ENCODE measurements around the gene WBP2. TPM values are rescaled to one million over a fixed set of nuclear protein-coding genes. Genes with fewer than 3 reads are reported as not detected.

The WBP2 gene
- total RNA-seq, 2 experiments from 2014 or later = 29.9 to 117 TPM

DNA sequence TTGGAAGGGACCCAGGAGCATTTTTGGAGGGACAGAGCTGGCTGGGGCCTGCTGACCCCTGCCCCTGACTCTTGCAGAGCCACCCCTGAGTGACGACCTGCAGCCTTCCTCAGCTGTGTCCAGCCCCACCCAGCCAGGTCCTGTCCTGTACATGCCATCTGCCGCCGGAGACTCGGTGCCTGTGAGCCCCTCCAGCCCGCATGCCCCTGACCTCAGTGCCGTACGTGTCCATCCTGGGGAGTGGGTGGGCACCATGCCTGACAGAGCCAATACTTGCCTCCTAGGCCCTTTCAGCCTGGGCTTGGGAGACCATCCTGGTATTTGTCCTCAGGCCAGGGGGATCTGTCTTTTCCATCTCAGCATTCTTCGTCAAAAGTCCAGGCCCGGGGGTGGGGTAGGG, 38.4 kb downstream of the WBP2 start:
- no peaks in the 10 kb centered on the region for H3K9me2 ChIP-seq (ENCODE audit: insufficient read depth, low read length)
- intact Hi-C loops (cut with micrococcal nuclease; ENCODE audit: unreplicated experiment) = no loop called here
- ChIA-PET CTCF (ENCODE audit: unreplicated experiment) (interaction anchor here (0.9 kb wide), 1 partner anchor 10 kb away, joined by 4 read pairs; no protein-coding TSS in a partner anchor), POLR2A (no interaction called here)
- H3K79me2 ChIP-seq (ENCODE audit: insufficient read depth, low read depth, low read length) = no peaks in the 10 kb centered on the region
- no TSS peak for BruUV-seq (replicated peaks)
- TF ChIP-seq, protein P1, sequence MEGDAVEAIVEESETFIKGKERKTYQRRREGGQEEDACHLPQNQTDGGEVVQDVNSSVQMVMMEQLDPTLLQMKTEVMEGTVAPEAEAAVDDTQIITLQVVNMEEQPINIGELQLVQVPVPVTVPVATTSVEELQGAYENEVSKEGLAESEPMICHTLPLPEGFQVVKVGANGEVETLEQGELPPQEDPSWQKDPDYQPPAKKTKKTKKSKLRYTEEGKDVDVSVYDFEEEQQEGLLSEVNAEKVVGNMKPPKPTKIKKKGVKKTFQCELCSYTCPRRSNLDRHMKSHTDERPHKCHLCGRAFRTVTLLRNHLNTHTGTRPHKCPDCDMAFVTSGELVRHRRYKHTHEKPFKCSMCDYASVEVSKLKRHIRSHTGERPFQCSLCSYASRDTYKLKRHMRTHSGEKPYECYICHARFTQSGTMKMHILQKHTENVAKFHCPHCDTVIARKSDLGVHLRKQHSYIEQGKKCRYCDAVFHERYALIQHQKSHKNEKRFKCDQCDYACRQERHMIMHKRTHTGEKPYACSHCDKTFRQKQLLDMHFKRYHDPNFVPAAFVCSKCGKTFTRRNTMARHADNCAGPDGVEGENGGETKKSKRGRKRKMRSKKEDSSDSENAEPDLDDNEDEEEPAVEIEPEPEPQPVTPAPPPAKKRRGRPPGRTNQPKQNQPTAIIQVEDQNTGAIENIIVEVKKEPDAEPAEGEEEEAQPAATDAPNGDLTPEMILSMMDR (conservative IDR thresholded peaks at IDR 0.05; ENCODE audit: low read length) = no peak
- TF ChIP-seq EZH2phosphoT487 (IDR thresholded peaks at IDR 0.05; ENCODE audit: borderline replicate concordance, low read depth, low read length) = no peak
- H2AFZ ChIP-seq (ENCODE audit: low read length) = no peak overlapping the region
- no peak for DNase-seq (ENCODE audit: low spot score)
- no peaks in the 10 kb centered on the region for H4K20me1 ChIP-seq (ENCODE audit: insufficient read depth, low read length)
- no peaks in the 10 kb centered on the region for H3K9me3 ChIP-seq (ENCODE audit: low read length)
- H3K4me2 ChIP-seq (ENCODE audit: low read length) = no peak overlapping the region
- H3K4me1 ChIP-seq (ENCODE audit: insufficient read depth, low read length, poor library complexity, severe bottlenecking) = peaks cover under 1% of the 10 kb centered on the region
- H3K4me3 ChIP-seq (ENCODE audit: low read depth, low read length, poor library complexity, severe bottlenecking) = no peak overlapping the region
- no peak overlapping the region for H3K27ac ChIP-seq (ENCODE audit: low read depth, low read length, poor library complexity, severe bottlenecking)
- peaks cover 95% of the 10 kb centered on the region for H3K36me3 ChIP-seq (ENCODE audit: insufficient read depth, low read length)

DNA sequence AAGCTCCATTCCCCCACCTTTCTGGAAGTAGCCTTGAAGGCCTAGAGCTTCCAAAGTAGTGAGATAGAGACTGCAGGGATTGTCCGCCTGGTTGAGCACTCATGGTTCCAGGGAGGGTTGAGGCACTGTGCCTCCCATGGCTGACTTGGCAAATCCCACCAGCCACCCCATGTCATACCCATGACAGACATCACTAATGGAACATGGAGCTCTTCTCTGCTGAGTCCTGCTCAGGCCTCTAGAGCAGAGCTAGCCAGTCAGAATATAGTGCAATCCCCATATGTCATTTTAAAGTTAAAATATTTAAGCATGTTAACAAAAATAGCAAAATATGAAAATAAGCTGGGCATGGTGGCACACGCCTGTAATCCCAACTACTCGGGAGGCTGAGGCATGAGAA, 39.7 kb downstream of the WBP2 start:
- intact Hi-C loops (cut with micrococcal nuclease; ENCODE audit: unreplicated experiment) = no loop called here
- ChIA-PET POLR2A (interaction anchor here (0.6 to 1.3 kb wide), 4 partner anchors 14 to 159 kb away, joined by 3 to 5 read pairs (median 4); no protein-coding TSS in a partner anchor), CTCF (ENCODE audit: unreplicated experiment) (no interaction called here)

DNA sequence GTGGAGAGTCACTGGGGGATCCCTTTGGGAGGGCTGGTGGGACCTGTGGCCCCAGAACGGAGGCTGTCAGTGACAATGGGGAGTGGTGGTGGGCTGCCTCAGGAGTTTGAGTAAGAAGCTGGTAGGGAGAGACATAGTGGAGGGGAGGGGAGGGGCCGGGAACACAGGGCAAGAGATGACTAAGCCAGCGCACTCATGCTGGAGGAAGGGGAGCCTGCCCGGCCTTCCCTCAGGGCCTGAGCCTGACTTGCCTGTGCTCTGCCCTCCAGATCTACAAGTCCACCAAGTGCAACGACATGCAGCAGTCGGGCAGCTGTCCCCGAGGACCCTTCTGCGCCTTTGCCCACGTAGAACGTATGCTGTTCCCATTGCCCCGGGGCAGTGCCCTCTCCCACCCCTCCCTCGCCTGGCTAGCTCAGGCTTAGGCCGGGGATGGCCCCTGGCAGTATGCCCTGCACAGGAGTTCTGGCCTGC, 40.2 kb downstream of the WBP2 start:
- Histone ChIP-seq H2AFZ (ENCODE audit: low read length) (no peak overlapping the region), H3K79me2 (ENCODE audit: insufficient read depth, low read depth, low read length) (no peaks in the 10 kb centered on the region), H3K4me2 (ENCODE audit: low read length) (no peak overlapping the region), H3K36me3 (ENCODE audit: insufficient read depth, low read length) (peaks cover 91% of the 10 kb centered on the region), H4K20me1 (ENCODE audit: insufficient read depth, low read length) (no peaks in the 10 kb centered on the region), H3K4me3 (ENCODE audit: low read depth, low read length, poor library complexity, severe bottlenecking) (no peak overlapping the region), H3K27ac (ENCODE audit: low read depth, low read length, poor library complexity, severe bottlenecking) (no peak overlapping the region), H3K9me3 (ENCODE audit: low read length) (no peaks in the 10 kb centered on the region), H3K9me2 (ENCODE audit: insufficient read depth, low read length) (no peaks in the 10 kb centered on the region), H3K4me1 (ENCODE audit: insufficient read depth, low read length, poor library complexity, severe bottlenecking) (no peaks in the 10 kb centered on the region)
- DNase-seq (ENCODE audit: low spot score) = no peak
- intact Hi-C loops (cut with micrococcal nuclease; ENCODE audit: unreplicated experiment) = no loop called here
- CTCF ChIA-PET (ENCODE audit: unreplicated experiment) = no interaction called here
- BruUV-seq (replicated peaks) = no TSS peak
- no peak for TF ChIP-seq EZH2phosphoT487 (IDR thresholded peaks at IDR 0.05; ENCODE audit: borderline replicate concordance, low read depth, low read length)
- TF ChIP-seq, protein P1 (conservative IDR thresholded peaks at IDR 0.05; ENCODE audit: low read length) = no peak
- POLR2A ChIA-PET = interaction anchor here (0.6 to 1.3 kb wide), 6 partner anchors 13 to 158 kb away, joined by 3 to 5 read pairs (median 3); partner anchors contain the start of gene UNK

More for the DNA sequence above, 39.7 kb downstream of the WBP2 start:
- H3K36me3 ChIP-seq (ENCODE audit: insufficient read depth, low read length) = peaks cover 93% of the 10 kb centered on the region
- no peaks in the 10 kb centered on the region for H3K9me2 ChIP-seq (ENCODE audit: insufficient read depth, low read length)
- no peaks in the 10 kb centered on the region for H4K20me1 ChIP-seq (ENCODE audit: insufficient read depth, low read length)
- H2AFZ ChIP-seq (ENCODE audit: low read length) = no peak overlapping the region
- H3K4me2 ChIP-seq (ENCODE audit: low read length) = no peak overlapping the region
- DNase-seq (ENCODE audit: low spot score) = no peak
- no peak overlapping the region for H3K27ac ChIP-seq (ENCODE audit: low read depth, low read length, poor library complexity, severe bottlenecking)
- no peaks in the 10 kb centered on the region for H3K9me3 ChIP-seq (ENCODE audit: low read length)
- no peaks in the 10 kb centered on the region for H3K4me1 ChIP-seq (ENCODE audit: insufficient read depth, low read length, poor library complexity, severe bottlenecking)
- BruUV-seq (replicated peaks) = no TSS peak
- TF ChIP-seq EZH2phosphoT487 (IDR thresholded peaks at IDR 0.05; ENCODE audit: borderline replicate concordance, low read depth, low read length) = no peak
- TF ChIP-seq, protein P1 (conservative IDR thresholded peaks at IDR 0.05; ENCODE audit: low read length) = no peak
- no peak overlapping the region for H3K4me3 ChIP-seq (ENCODE audit: low read depth, low read length, poor library complexity, severe bottlenecking)
- no peaks in the 10 kb centered on the region for H3K79me2 ChIP-seq (ENCODE audit: insufficient read depth, low read depth, low read length)

Measured in OCI-LY7 (cell line).